ENCODE measurements around the gene PARP1.

DNA sequence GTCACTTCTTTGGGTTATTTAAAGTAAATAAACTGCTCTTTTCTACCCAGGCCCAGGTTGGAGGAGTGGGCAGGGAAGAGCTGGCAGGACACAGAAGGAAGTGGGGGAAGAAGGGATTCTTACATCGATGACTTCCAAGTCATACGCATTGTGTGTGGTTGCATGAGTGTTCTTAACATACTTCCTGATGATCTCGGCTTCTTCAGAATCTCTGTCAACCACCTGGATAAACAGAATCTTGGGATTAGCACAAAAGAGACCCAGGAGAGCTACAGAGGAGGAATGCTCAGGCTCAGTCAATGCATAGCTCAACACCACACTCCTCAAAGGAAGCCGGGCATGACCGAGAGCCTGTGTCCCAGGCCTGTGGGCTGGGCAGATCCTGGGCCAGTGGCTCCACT lies 42.1 kb downstream of the PARP1 start:
- TF ChIP-seq POU2F2 (IDR thresholded peaks at IDR 0.05; ENCODE audit: low read depth, low read length) = no peak
- no peak for TF ChIP-seq POLR2A (IDR thresholded peaks at IDR 0.05; ENCODE audit: low read depth, low read length)
- no peak for TF ChIP-seq POLR2AphosphoS5 (IDR thresholded peaks at IDR 0.05; ENCODE audit: low read depth, low read length)
- TF ChIP-seq TAF1 (IDR thresholded peaks at IDR 0.05; ENCODE audit: low read depth, low read length) = no peak
- no peak for TF ChIP-seq PAX5 (IDR thresholded peaks at IDR 0.05; ENCODE audit: insufficient read depth, low read length, severe bottlenecking)

Measured in GM12891 (cell line).